ENCODE measurements around the gene ATAD3C.
"Not testable (repeated sequence)": the region's sequence is repeated elsewhere in the genome, so short reads cannot be mapped to it uniquely, and the experiment has no call there.

The ATAD3C gene

GRCh38 chr1:1451696-1452364 lies 2.3 kb downstream of the ATAD3C start:
- no peak for DNase-seq

- peak; percentile 44 for DNase-seq
Observed at GRCh38 chr1:1452365-1452739, 2.9 kb downstream of the ATAD3C start.

- DNase-seq = no peak
Observed at GRCh38 chr1:1452882-1453281, 3.4 kb downstream of the ATAD3C start.

GRCh38 chr1:1454286-1455056 lies 5.0 kb downstream of the ATAD3C start:
- not testable (repeated sequence) for DNase-seq

GRCh38 chr1:1455366-1455884 lies 5.9 kb downstream of the ATAD3C start:
- DNase-seq = no peak

- DNase-seq = not testable (repeated sequence)
Observed at GRCh38 chr1:1455934-1456333, 6.4 kb downstream of the ATAD3C start.

GRCh38 chr1:1456683-1457255 lies 7.3 kb downstream of the ATAD3C start:
- DNase-seq = not testable (repeated sequence)

GRCh38 chr1:1459156-1459555 lies 9.7 kb downstream of the ATAD3C start:
- not testable (repeated sequence) for DNase-seq

- not testable (repeated sequence) for DNase-seq
Observed at GRCh38 chr1:1459711-1460110, 10.2 kb downstream of the ATAD3C start.

GRCh38 chr1:1460540-1461130 lies 11.1 kb downstream of the ATAD3C start:
- no peak for DNase-seq

- DNase-seq = no peak
Observed at GRCh38 chr1:1461721-1462317, 12.3 kb downstream of the ATAD3C start.

- no peak for DNase-seq
Observed at GRCh38 chr1:1462318-1462966, 13.0 kb downstream of the ATAD3C start.

- DNase-seq = no peak
Observed at GRCh38 chr1:1463312-1463711, 13.8 kb downstream of the ATAD3C start.

GRCh38 chr1:1468196-1468985 lies 18.9 kb downstream of the ATAD3C start:
- not testable (repeated sequence) for DNase-seq

- DNase-seq = peak; percentile 25
Observed at GRCh38 chr1:1470626-1471388, 21.3 kb downstream of the ATAD3C start.

- DNase-seq = peak; percentile 90
Observed at GRCh38 chr1:1471389-1472052, 22.0 kb downstream of the ATAD3C start, which contains the start of gene ATAD3B. ATAD3B (plus strand) TSS chr1:1471765; CDS start chr1:1471885, 120 bp downstream.

- not testable (repeated sequence) for DNase-seq
Observed at GRCh38 chr1:1472053-1472876, 22.8 kb downstream of the ATAD3C start.

- not testable (repeated sequence) for DNase-seq
Observed at GRCh38 chr1:1476011-1476410, 26.5 kb downstream of the ATAD3C start.

GRCh38 chr1:1477206-1477605 lies 27.7 kb downstream of the ATAD3C start:
- DNase-seq = no peak
